ENCODE measurements around the gene SLC25A31. TPM values are rescaled to one million over a fixed set of nuclear protein-coding genes. Genes with fewer than 3 reads are reported as not detected.

The SLC25A31 gene
- total and polyA plus RNA-seq, 10 of the 15 experiments (the other 5 are each of a cell fraction or from before 2014, with no cell fraction given), result not detected

GRCh38 chr4:127782275-127783025 lies 52.2 kb downstream of the SLC25A31 start, which contains the start of gene HSPA4L (continued):
- TF ChIP-seq ZBTB40 (IDR thresholded peaks at IDR 0.05; ENCODE audit: borderline replicate concordance) (peak; percentile 28; the same call in 1 of the 2 replicates), CREB1 (IDR thresholded peaks at IDR 0.05; ENCODE audit: low read depth) (no peak), SUPT20H (IDR thresholded peaks at IDR 0.05; ENCODE audit: borderline replicate concordance, control insufficient read depth, low read depth, low read length) (no peak), EP300 (IDR thresholded peaks at IDR 0.05; ENCODE audit: borderline replicate concordance in 1 of 2, control insufficient read depth in 1 of 2, low read depth in 2 of 2, low read length in 2 of 2) (peak in 1 of 2 experiments; percentile 39; a peak in 1 of 4 replicates), SMAD1 (IDR thresholded peaks at IDR 0.05; ENCODE audit: low read depth, partially characterized antibody) (no peak), ETV6 (conservative IDR thresholded peaks at IDR 0.05 in 1 of 2, IDR thresholded peaks at IDR 0.05 in 1 of 2; ENCODE audit: borderline replicate concordance in 1 of 2, low read depth in 1 of 2) (no peak), HDAC6 (IDR thresholded peaks at IDR 0.05; ENCODE audit: unreplicated experiment) (no peak), BRCA1 (IDR thresholded peaks at IDR 0.05; ENCODE audit: low read depth, low read length) (no peak), ZBTB4 (CRISPR knock-in tag; IDR thresholded peaks at IDR 0.05) (no peak), ASH2L (IDR thresholded peaks at IDR 0.05; ENCODE audit: borderline replicate concordance, low read depth) (no peak), PML (IDR thresholded peaks at IDR 0.05; ENCODE audit: low read length) (peak; percentile 75; the same call in 1 of the 2 replicates), KAT2A (conservative IDR thresholded peaks at IDR 0.05; ENCODE audit: control insufficient read depth, low read depth, low read length) (no peak), SP1 (IDR thresholded peaks at IDR 0.05; ENCODE audit: low read depth, low read length) (no peak), RAD21 (IDR thresholded peaks at IDR 0.05; ENCODE audit: insufficient read depth, low read depth, low read length) (peak; percentile 3; the same call in 1 of the 2 replicates), NFXL1 (IDR thresholded peaks at IDR 0.05; ENCODE audit: borderline replicate concordance) (no peak), BCL3 (IDR thresholded peaks at IDR 0.05; ENCODE audit: borderline replicate concordance, insufficient read depth, low read depth, low read length, poor library complexity, severe bottlenecking) (no peak), TARDBP (IDR thresholded peaks at IDR 0.05; ENCODE audit: borderline replicate concordance) (no peak), DPF2 (IDR thresholded peaks at IDR 0.05) (peak; percentile 83)
- TF ChIP-seq, protein P1, sequence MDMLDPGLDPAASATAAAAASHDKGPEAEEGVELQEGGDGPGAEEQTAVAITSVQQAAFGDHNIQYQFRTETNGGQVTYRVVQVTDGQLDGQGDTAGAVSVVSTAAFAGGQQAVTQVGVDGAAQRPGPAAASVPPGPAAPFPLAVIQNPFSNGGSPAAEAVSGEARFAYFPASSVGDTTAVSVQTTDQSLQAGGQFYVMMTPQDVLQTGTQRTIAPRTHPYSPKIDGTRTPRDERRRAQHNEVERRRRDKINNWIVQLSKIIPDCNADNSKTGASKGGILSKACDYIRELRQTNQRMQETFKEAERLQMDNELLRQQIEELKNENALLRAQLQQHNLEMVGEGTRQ (IDR thresholded peaks at IDR 0.05; ENCODE audit: borderline replicate concordance, low read depth, low read length), result no peak

Measured in GM12878 (cell line).